Tibial nerve (tissue), 4 donors: ENCODE results near the gene CTDSPL. TPM values are rescaled to one million over a fixed set of nuclear protein-coding genes. Genes with fewer than 3 reads are reported as not detected.

Source experiments
- DNase-seq, 2 donors: peaks; one replicate each; pipeline ENCODE4 v3.0.0-alpha.2; 2019; ENCODE audit warnings: low spot score in 2 of 2
- H3K27ac ChIP-seq, 4 donors: fragments of 200-600 bp; sonication (generic) in 3 of 4; one replicate each; pipeline ENCODE4 v1.5.1; 2017 to 2019; ENCODE audit warnings: mild to moderate bottlenecking in 1 of 4
- H3K27me3 ChIP-seq, 2 donors: fragments of 200-600 bp; sonication (generic) in 1 of 2; one replicate each; pipeline versions ENCODE4 v1.5.1 to v1.6.0; 2017 to 2019
- H3K36me3 ChIP-seq, 3 donors: fragments of 200-600 bp; sonication (generic); one replicate each; pipeline ENCODE4 v1.5.1; 2018 to 2019
- H3K4me1 ChIP-seq, 4 donors: fragments of 200-600 bp; sonication (generic) in 3 of 4; one replicate each; pipeline ENCODE4 v1.5.1; 2017 to 2019
- H3K4me3 ChIP-seq, 4 donors: fragments of 200-600 bp; sonication (generic) in 3 of 4; one replicate each; pipeline ENCODE4 v1.5.1; 2017 to 2019; ENCODE audit warnings: mild to moderate bottlenecking in 1 of 4, moderate library complexity in 1 of 4
- H3K9me3 ChIP-seq, 4 donors: fragments of 200-600 bp; sonication (generic) in 3 of 4; one replicate each; pipeline ENCODE4 v1.5.1; 2017 to 2019
- CTCF ChIP-seq, 5 experiments: fragments of 200-600 bp in 3 of 5; fragments of 450-650 bp in 2 of 5; sonication (generic) in 3 of 5; IDR thresholded peaks; one replicate each; pipeline ENCODE4 v1.5.1; 2016 to 2019; ENCODE audit warnings: antibody characterized with exemption in 5 of 5, mild to moderate bottlenecking in 3 of 5, moderate library complexity in 2 of 5
- EP300 ChIP-seq, 2 donors: sonication (generic); formaldehyde crosslinking; IDR thresholded peaks; one replicate each; pipeline ENCODE4 v1.6.1; 2017; ENCODE audit warnings: antibody characterized with exemption in 2 of 2, mild to moderate bottlenecking in 1 of 2
- POLR2A ChIP-seq, 2 donors: fragments of 450-650 bp; IDR thresholded peaks; one replicate each; pipeline ENCODE4 v1.6.1; 2017; ENCODE audit warnings: antibody characterized with exemption in 2 of 2, mild to moderate bottlenecking in 2 of 2, moderate library complexity in 2 of 2
- WGBS, 2 donors: methylation state at CpG; one replicate each; pipeline ENCODE4 v1.1.5; 2018; 5-methylcytosine and 5-hydroxymethylcytosine counted together
- total RNA-seq, 4 donors: library from RNA; depleted of rRNA; stranded (reverse); fragments of >200 nt; gene quantifications; one replicate each; pipeline ENCODE4 v1.1.0, GENCODE V29; 2016

The CTDSPL gene
- total RNA-seq, 4 donors from 2014 or later = 31.8 to 87.0 (median 49.0) TPM

GRCh38 chr3:37863949-37864822 lies 2.5 kb downstream of the CTDSPL start:
- Histone ChIP-seq H3K4me3 (peak overlapping the region in 2 of 4 donors; percentile 67 to 74), H3K27ac (peak overlapping the region; percentile 75 to 89 (median 82)), H3K9me3 (peaks cover 0 to 2% (median 0%) of the 10 kb centered on the region in 4 donors), H3K36me3 (no peaks in the 10 kb centered on the region), H3K27me3 (no peaks in the 10 kb centered on the region), H3K4me1 (peaks cover 0 to 43% (median 20%) of the 10 kb centered on the region in 4 donors)
- 31 to 38% methylated on average over 5 of the region's 5 CpGs for WGBS, 2 donors
- TF ChIP-seq CTCF (IDR thresholded peaks at IDR 0.05) = no peak
- no peak for TF ChIP-seq POLR2A (IDR thresholded peaks at IDR 0.05)
- TF ChIP-seq EP300 (IDR thresholded peaks at IDR 0.05) = no peak
- no peak for DNase-seq

- Histone ChIP-seq H3K27me3 (no peaks in the 10 kb centered on the region), H3K36me3 (no peaks in the 10 kb centered on the region), H3K9me3 (peaks cover 0 to 5% (median 2%) of the 10 kb centered on the region in 4 donors), H3K4me3 (no peak overlapping the region), H3K27ac (peak overlapping the region in 2 of 4 donors; percentile 86 to 89), H3K4me1 (peaks cover 0 to 36% (median 16%) of the 10 kb centered on the region in 4 donors)
- no peak for TF ChIP-seq POLR2A (IDR thresholded peaks at IDR 0.05)
- no peak for TF ChIP-seq EP300 (IDR thresholded peaks at IDR 0.05)
- TF ChIP-seq CTCF (IDR thresholded peaks at IDR 0.05) = no peak
- no peak for DNase-seq
- WGBS, 2 donors = 14 to 23% methylated on average over 1 of the region's 1 CpG
These were observed 3.2 kb downstream of the CTDSPL start for GRCh38 chr3:37864904-37865303.

- Histone ChIP-seq H3K36me3 (peaks cover 0 to 8% (median 0%) of the 10 kb centered on the region in 3 donors), H3K9me3 (peaks cover 0 to 19% (median 9%) of the 10 kb centered on the region in 4 donors), H3K4me1 (peaks cover 0 to 27% (median 13%) of the 10 kb centered on the region in 4 donors), H3K27ac (no peak overlapping the region), H3K4me3 (no peak overlapping the region), H3K27me3 (no peaks in the 10 kb centered on the region)
- no peak for DNase-seq
- TF ChIP-seq EP300 (IDR thresholded peaks at IDR 0.05) (no peak), CTCF (IDR thresholded peaks at IDR 0.05) (no peak), POLR2A (IDR thresholded peaks at IDR 0.05) (no peak)
- 93 to 96% methylated on average over 1 of the region's 1 CpG for WGBS, 2 donors
These were observed 5.5 kb downstream of the CTDSPL start for GRCh38 chr3:37867144-37867543.

- no peak overlapping the region for H3K27ac ChIP-seq
- WGBS, 2 donors = 97 to 99% methylated on average over 3 of the region's 3 CpGs
These were observed 10.2 kb downstream of the CTDSPL start for GRCh38 chr3:37871858-37872257.

More at GRCh38 chr3:37871858-37872257, 10.2 kb downstream of the CTDSPL start:
- no peak for TF ChIP-seq POLR2A (IDR thresholded peaks at IDR 0.05)
- TF ChIP-seq CTCF (IDR thresholded peaks at IDR 0.05) = no peak
- TF ChIP-seq EP300 (IDR thresholded peaks at IDR 0.05) = no peak
- H3K4me1 ChIP-seq = peaks cover 0 to 3% (median 0%) of the 10 kb centered on the region in 4 donors
- no peak for DNase-seq
- peaks cover 0 to 8% (median 0%) of the 10 kb centered on the region in 3 donors for H3K36me3 ChIP-seq
- H3K27me3 ChIP-seq = no peaks in the 10 kb centered on the region
- peaks cover 0 to 21% (median 10%) of the 10 kb centered on the region in 4 donors for H3K9me3 ChIP-seq
- no peak overlapping the region for H3K4me3 ChIP-seq
